ENCODE measurements around the gene BAG3. TPM values are rescaled to one million over a fixed set of nuclear protein-coding genes. Genes with fewer than 3 reads are reported as not detected.

BAG3 gene
- total and polyA plus RNA-seq, 2 of the 8 experiments (the other 6 are each of a cell fraction or from before 2014, with no cell fraction given), result 3.5 to 13.3 TPM

GRCh38 chr10:119714484-119714816, 63.3 kb downstream of the BAG3 start:
- no peak for DNase-seq (ENCODE audit: low read depth in 1 of 2, low spot score in 2 of 2)
- FAIRE-seq, result no peak
- Histone ChIP-seq H3K4me3 (ENCODE audit: extremely low read depth in 1 of 4, insufficient read depth in 2 of 4, low read depth in 3 of 4, low read length in 4 of 4) (no peak overlapping the region), H4K91ac (replicated peaks; ENCODE audit: insufficient read length, low read length) (no peak overlapping the region), H3K9me3 (ENCODE audit: insufficient read depth in 2 of 2, low read depth in 1 of 2, low read length in 1 of 2) (peaks cover 5 to 7% of the 10 kb centered on the region in 2 experiments; a peak in 2 of 4 replicates), H2BK12ac (ENCODE audit: low read depth, low read length) (no peak overlapping the region), H2BK5ac (ENCODE audit: low read depth, low read length) (no peak overlapping the region), H3K27me3 (replicated peaks in 1 of 4; ENCODE audit: control insufficient read depth in 3 of 4, extremely low read depth in 1 of 4, insufficient read depth in 3 of 4, low read length in 3 of 4) (no peaks in the 10 kb centered on the region), H3K4ac (replicated peaks; ENCODE audit: insufficient read length, low read depth, low read length) (no peak overlapping the region), H3K18ac (ENCODE audit: extremely low read depth, low read length) (no peak overlapping the region), H2BK20ac (ENCODE audit: low read length) (no peak overlapping the region), H3K14ac (ENCODE audit: insufficient read length) (no peak overlapping the region), H3K4me2 (ENCODE audit: insufficient read depth in 1 of 2, low read depth in 2 of 2, low read length in 2 of 2) (no peak overlapping the region), H3K27ac (ENCODE audit: low read depth, low read length) (no peak overlapping the region), H2AK5ac (ENCODE audit: low read depth, low read length) (no peak overlapping the region), H4K5ac (ENCODE audit: insufficient read length, low read depth, low read length) (no peak overlapping the region), H4K8ac (ENCODE audit: extremely low read depth, insufficient read depth, low read length) (no peak overlapping the region), H3K79me1 (ENCODE audit: low read depth, low read length) (no peaks in the 10 kb centered on the region), H3K36me3 (ENCODE audit: control insufficient read depth in 2 of 4, insufficient read depth in 4 of 4, low read length in 3 of 4) (no peaks in the 10 kb centered on the region), H2AFZ (ENCODE audit: low read length) (no peak overlapping the region), H3K9ac (replicated peaks in 1 of 4; ENCODE audit: extremely low read depth in 1 of 4, low read depth in 3 of 4, low read length in 3 of 4) (no peak overlapping the region), H2BK120ac (replicated peaks; ENCODE audit: low read depth, low read length) (no peak overlapping the region), H3K56ac (replicated peaks; ENCODE audit: insufficient read length, low read depth, low read length) (no peak overlapping the region), H3K23ac (ENCODE audit: insufficient read length) (no peak overlapping the region), H4K20me1 (replicated peaks in 1 of 2; ENCODE audit: control insufficient read depth in 1 of 2, insufficient read depth in 2 of 2, low read length in 2 of 2) (no peaks in the 10 kb centered on the region), H3K79me2 (ENCODE audit: control insufficient read depth in 1 of 2, insufficient read depth in 2 of 2, low read length in 2 of 2) (no peaks in the 10 kb centered on the region), H3K23me2 (ENCODE audit: low read depth, low read length) (no peaks in the 10 kb centered on the region), H3K4me1 (replicated peaks in 1 of 4; ENCODE audit: control insufficient read depth in 3 of 4, insufficient read depth in 4 of 4, low read length in 3 of 4) (peaks cover 0 to 2% (median 0%) of the 10 kb centered on the region in 4 experiments; a peak in 2 of 7 replicates), H2BK15ac (ENCODE audit: low read length) (no peak overlapping the region)
- POLR2A ChIA-PET (ENCODE audit: partially characterized antibody), result interaction anchor here (0.8 to 3.2 kb wide), 3 partner anchors 11 to 27 kb away, joined by 3 to 11 read pairs (median 9); partner anchors contain the start of gene INPP5F
- 95% methylated on average over 2 of the region's 2 CpGs; no CpG with 5 or more reads in 1 of the 2 experiments for WGBS, 2 experiments (ENCODE audit: extremely low coverage in 1 of 2, insufficient coverage in 1 of 2, insufficient read length in 1 of 2, insufficient replicate concordance in 2 of 2, low coverage in 1 of 2, low lambda C conversion rate in 2 of 2, missing lambda C conversion rate in 1 of 2)
- CTCF ChIA-PET (ENCODE audit: partially characterized antibody), result interaction anchor here (0.9 to 2.2 kb wide), 6 partner anchors 11 to 145 kb away, joined by 3 to 7 read pairs (median 6); partner anchors contain the start of gene INPP5F
- TF ChIP-seq ZNF274 (IDR thresholded peaks at IDR 0.05; ENCODE audit: borderline replicate concordance, extremely low read depth, low read length) (no peak), HDAC2 (IDR thresholded peaks at IDR 0.05; ENCODE audit: borderline replicate concordance in 1 of 2, low read depth in 2 of 2, low read length in 2 of 2) (no peak), CEBPB (IDR thresholded peaks at IDR 0.05; ENCODE audit: low read depth, low read length) (no peak), TAF1 (IDR thresholded peaks at IDR 0.05; ENCODE audit: low read depth, low read length) (no peak), TCF12 (IDR thresholded peaks at IDR 0.05; ENCODE audit: low read depth, low read length) (no peak), TAF7 (optimal IDR thresholded peaks at IDR 0.05; ENCODE audit: borderline replicate concordance, low read depth, low read length) (no peak), EP300 (IDR thresholded peaks at IDR 0.05; ENCODE audit: borderline replicate concordance in 1 of 2, low read depth in 2 of 2, low read length in 2 of 2) (no peak), CTCF (IDR thresholded peaks at IDR 0.05; ENCODE audit: control extremely low read depth in 1 of 3, insufficient read depth in 1 of 3, low read depth in 1 of 3, low read length in 3 of 3) (no peak), CBX5 (IDR thresholded peaks at IDR 0.05; ENCODE audit: low read depth, low read length) (no peak), CHD2 (IDR thresholded peaks at IDR 0.05; ENCODE audit: low read length) (no peak), EZH2 (IDR thresholded peaks at IDR 0.05; ENCODE audit: low read depth, low read length, severe bottlenecking) (no peak), POU5F1 (IDR thresholded peaks at IDR 0.05; ENCODE audit: low read depth, low read length) (no peak)

Data from H1 (cell line).